K562 (cell line): ENCODE data around the gene PRND. TPM values are rescaled to one million over a fixed set of nuclear protein-coding genes. Genes with fewer than 3 reads are reported as not detected.

Experiments
- CAMTA2 ChIP-seq: fragments of 250-450 bp; sonication (Bioruptor Pico); conservative IDR thresholded peaks from 2 replicates; pipeline ENCODE4 v1.5.1; 2022
- ETS1 ChIP-seq: conservative IDR thresholded peaks from 2 replicates; pipeline ENCODE4 v1.6.1; 2011; ENCODE audit warnings: low read depth, mild to moderate bottlenecking, low read length; ENCODE audit not compliant: control insufficient read depth
- FOSL1 ChIP-seq: fragments of 200-800 bp; sonication (Bioruptor generic); conservative IDR thresholded peaks from 2 replicates; pipeline ENCODE4 v1.6.1; 2016; ENCODE audit warnings: missing genetic modification characterization, missing compliant biosample characterization
- GATA2 ChIP-seq: sonication (generic); formaldehyde crosslinking; IDR thresholded peaks from 2 replicates; pipeline ENCODE4 v1.4.0; 2020; ENCODE audit warnings: mild to moderate bottlenecking, missing genetic modification reagents
- GATAD2B ChIP-seq: fragments of 450-650 bp; IDR thresholded peaks from 2 replicates; pipeline ENCODE4 v1.6.1; 2017; ENCODE audit warnings: mild to moderate bottlenecking, borderline replicate concordance
- MGA ChIP-seq: fragments of 450-650 bp; IDR thresholded peaks from 2 replicates; pipeline ENCODE4 v1.6.1; 2016; ENCODE audit warnings: mild to moderate bottlenecking, moderate library complexity
- XRCC3 ChIP-seq: fragments of 450-650 bp; IDR thresholded peaks from 2 replicates; pipeline ENCODE4 v1.6.1; 2017; ENCODE audit warnings: mild to moderate bottlenecking, moderate library complexity
- ZC3H4 ChIP-seq: sonication (generic); formaldehyde crosslinking; IDR thresholded peaks from 2 replicates; pipeline ENCODE4 v1.9.0; 2021; ENCODE audit warnings: missing genetic modification reagents, borderline replicate concordance
- polyA plus RNA-seq, 8 experiments: library from polyadenylated mRNA; depleted of rRNA in 4 of 8; stranded (reverse) in 5 of 8; unstranded in 3 of 8; fragments of >200 nt; fragmentation: Nextera tagmentation in 2 of 8; fragmentation: Illumina TruSeq in 1 of 8; extraction: Ambion mirVana in 2 of 8; extraction: Trizol in 1 of 8; gene quantifications; 2 replicates each; pipeline versions ENCODE4 v1.2.1 to v1.2.3, GENCODE V29; 2011 to 2014; ENCODE audit warnings: inconsistent platforms in 1 of 8, missing spikeins in 1 of 8
- total RNA-seq, 7 experiments: library from RNA; depleted of rRNA in 6 of 7; stranded (reverse); fragments of >200 nt in 6 of 7; fragmentation: Illumina TruSeq in 2 of 7; extraction: Trizol in 2 of 7; gene quantifications; 2 replicates each; pipeline versions ENCODE4 v1.2.1 to v1.2.3, GENCODE V29; 2011 to 2021; ENCODE audit warnings: low replicate concordance in 1 of 7
- TF ChIP-seq, protein P1 (sequence below): sonication (generic); formaldehyde crosslinking; IDR thresholded peaks from 2 replicates; pipeline ENCODE4 v1.8.0; 2022; ENCODE audit warnings: missing genetic modification reagents, mild to moderate bottlenecking, moderate library complexity, borderline replicate concordance
- TF ChIP-seq, protein P2 (sequence below): fragments of 250-450 bp; sonication (Bioruptor Pico); IDR thresholded peaks from 2 replicates; pipeline ENCODE4 v1.9.0; 2021; ENCODE audit warnings: mild to moderate bottlenecking, inconsistent platforms

PRND gene
- total and polyA plus RNA-seq, 9 of the 15 experiments (the other 6 are each of a cell fraction or from before 2014, with no cell fraction given): not detected

DNA sequence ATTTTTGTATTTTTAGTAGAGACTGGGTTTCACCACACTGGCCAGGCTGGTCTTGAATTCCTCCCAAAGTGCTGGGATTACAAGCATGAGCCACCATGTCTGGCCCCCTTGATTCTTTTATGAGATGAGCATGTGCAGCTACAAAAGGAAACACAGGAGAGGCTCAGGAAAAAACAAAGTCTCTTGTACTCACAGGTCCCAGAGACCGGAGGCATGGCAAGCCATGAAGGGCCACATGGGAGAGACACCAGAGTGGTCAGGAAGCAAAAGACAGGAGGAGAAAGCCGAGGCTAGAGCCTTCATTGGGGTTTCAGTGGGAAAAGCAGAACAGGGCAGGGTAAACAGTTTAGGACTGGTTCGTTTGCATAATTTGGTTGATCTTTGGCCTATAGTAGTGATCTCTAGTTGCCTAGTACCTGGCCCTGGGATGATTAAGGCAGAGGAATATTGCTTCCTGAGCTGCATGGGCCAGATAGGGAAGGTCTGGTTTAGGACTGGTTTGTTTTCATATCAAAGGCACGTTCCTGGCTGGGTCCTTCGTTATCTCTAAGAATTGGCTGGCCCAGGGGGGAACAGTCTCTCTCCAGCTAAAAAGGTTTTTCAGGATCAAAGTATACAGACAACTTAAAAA, 48.2 kb upstream of the PRND start (continued):
- TF ChIP-seq CAMTA2 (CRISPR knock-in tag): no peak
- peak; percentile 83 for TF ChIP-seq GATA2 (CRISPR knock-in tag)
- peak; percentile 21; the same call in 1 of the 2 replicates for TF ChIP-seq FOSL1 (tag)
- no peak for TF ChIP-seq ETS1
- TF ChIP-seq XRCC3: no peak
- peak; percentile 64 for TF ChIP-seq MGA
- TF ChIP-seq ZC3H4 (CRISPR knock-in tag): no peak
- TF ChIP-seq, protein P1, sequence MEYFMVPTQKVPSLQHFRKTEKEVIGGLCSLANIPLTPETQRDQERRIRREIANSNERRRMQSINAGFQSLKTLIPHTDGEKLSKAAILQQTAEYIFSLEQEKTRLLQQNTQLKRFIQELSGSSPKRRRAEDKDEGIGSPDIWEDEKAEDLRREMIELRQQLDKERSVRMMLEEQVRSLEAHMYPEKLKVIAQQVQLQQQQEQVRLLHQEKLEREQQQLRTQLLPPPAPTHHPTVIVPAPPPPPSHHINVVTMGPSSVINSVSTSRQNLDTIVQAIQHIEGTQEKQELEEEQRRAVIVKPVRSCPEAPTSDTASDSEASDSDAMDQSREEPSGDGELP: no peak
- TF ChIP-seq, protein P2, sequence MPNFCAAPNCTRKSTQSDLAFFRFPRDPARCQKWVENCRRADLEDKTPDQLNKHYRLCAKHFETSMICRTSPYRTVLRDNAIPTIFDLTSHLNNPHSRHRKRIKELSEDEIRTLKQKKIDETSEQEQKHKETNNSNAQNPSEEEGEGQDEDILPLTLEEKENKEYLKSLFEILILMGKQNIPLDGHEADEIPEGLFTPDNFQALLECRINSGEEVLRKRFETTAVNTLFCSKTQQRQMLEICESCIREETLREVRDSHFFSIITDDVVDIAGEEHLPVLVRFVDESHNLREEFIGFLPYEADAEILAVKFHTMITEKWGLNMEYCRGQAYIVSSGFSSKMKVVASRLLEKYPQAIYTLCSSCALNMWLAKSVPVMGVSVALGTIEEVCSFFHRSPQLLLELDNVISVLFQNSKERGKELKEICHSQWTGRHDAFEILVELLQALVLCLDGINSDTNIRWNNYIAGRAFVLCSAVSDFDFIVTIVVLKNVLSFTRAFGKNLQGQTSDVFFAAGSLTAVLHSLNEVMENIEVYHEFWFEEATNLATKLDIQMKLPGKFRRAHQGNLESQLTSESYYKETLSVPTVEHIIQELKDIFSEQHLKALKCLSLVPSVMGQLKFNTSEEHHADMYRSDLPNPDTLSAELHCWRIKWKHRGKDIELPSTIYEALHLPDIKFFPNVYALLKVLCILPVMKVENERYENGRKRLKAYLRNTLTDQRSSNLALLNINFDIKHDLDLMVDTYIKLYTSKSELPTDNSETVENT (CRISPR knock-in tag): no peak
- TF ChIP-seq GATAD2B: 0 out of 2 replicates have a peak, but pooled peaks have one; percentile 49
